ENCODE data around the gene IMPG2. TPM values are rescaled to one million over a fixed set of nuclear protein-coding genes. Genes with fewer than 3 reads are reported as not detected.

Gene IMPG2
- total RNA-seq, 1 experiment from 2014 or later = 0.04 TPM

- Mint-ChIP-seq H3K9me3 (peaks cover 0 to 9% of the 10 kb centered on the region in 2 experiments; a peak in 3 of 5 replicates), H3K36me3 (ENCODE audit: insufficient read depth in 1 of 3, low read depth in 3 of 3) (no peaks in the 10 kb centered on the region), H3K4me1 (no peaks in the 10 kb centered on the region), H3K27me3 (ENCODE audit: low read depth) (no peaks in the 10 kb centered on the region), H3K4me3 (no peak overlapping the region), H3K27ac (no peak overlapping the region)
- Histone ChIP-seq H2BK15ac (ENCODE audit: low read depth, low read length) (no peak overlapping the region), H4K8ac (replicated peaks; ENCODE audit: insufficient read length, low read depth, low read length) (no peak overlapping the region), H3K9me3 (ENCODE audit: control insufficient read depth, low read depth, low read length) (no peaks in the 10 kb centered on the region), H3K4me2 (ENCODE audit: insufficient read depth, insufficient read length, low read length) (no peak overlapping the region), H2BK120ac (ENCODE audit: low read depth, low read length, poor library complexity, severe bottlenecking) (no peak overlapping the region), H4K5ac (ENCODE audit: insufficient read length, low read depth, low read length) (no peak overlapping the region), H3K56ac (ENCODE audit: insufficient read length, low read depth, low read length) (no peak overlapping the region), H2AFZ (ENCODE audit: low read length) (no peak overlapping the region), H2BK5ac (ENCODE audit: insufficient read length, low read length) (no peak overlapping the region), H2BK12ac (ENCODE audit: insufficient read length, low read depth, low read length) (no peak overlapping the region), H4K91ac (ENCODE audit: insufficient read length, low read depth, low read length) (no peak overlapping the region), H3K18ac (ENCODE audit: insufficient read length, low read depth, low read length) (no peak overlapping the region), H2BK20ac (ENCODE audit: low read depth, low read length, poor library complexity, severe bottlenecking) (no peak overlapping the region), H3K4me1 (ENCODE audit: insufficient read depth, low read length) (no peaks in the 10 kb centered on the region), H3K27me3 (ENCODE audit: insufficient read depth, low read length) (no peaks in the 10 kb centered on the region), H3K4ac (ENCODE audit: low read depth, low read length) (no peak overlapping the region), H3K23me2 (ENCODE audit: insufficient read length, low read depth, low read length, poor library complexity, severe bottlenecking) (no peaks in the 10 kb centered on the region), H3T11ph (ENCODE audit: low read length) (no peak overlapping the region), H4K20me1 (ENCODE audit: control insufficient read depth, insufficient read depth, insufficient read length) (no peaks in the 10 kb centered on the region), H3K79me1 (ENCODE audit: insufficient read depth, low read depth, low read length, poor library complexity, severe bottlenecking) (no peaks in the 10 kb centered on the region), H3K14ac (ENCODE audit: insufficient read depth, low read length) (no peak overlapping the region), H3K9ac (ENCODE audit: extremely low read depth, insufficient read length, low read length) (no peak overlapping the region), H3K27ac (ENCODE audit: insufficient read length, low read depth, low read length) (no peak overlapping the region), H2AK5ac (ENCODE audit: insufficient read length, low read length) (no peak overlapping the region), H3K23ac (ENCODE audit: insufficient read length, low read depth, low read length) (no peak overlapping the region), H3K79me2 (ENCODE audit: insufficient read depth, low read length) (peaks cover 1% of the 10 kb centered on the region; the same call in 1 of the 2 replicates)
- DNase-seq = no peak
- no CpG with 5 or more reads among the region's 2 CpGs for WGBS (ENCODE audit: extremely low coverage, insufficient read length, low lambda C conversion rate)
- TF ChIP-seq CTCF (conservative IDR thresholded peaks at IDR 0.05) = no peak
Measured at GRCh38 chr3:101189176-101189575, 131.2 kb downstream of the IMPG2 start.

Measured in H9 (cell line).